Activated CD4-positive, alpha-beta T cell treated with anti-CD3 and anti-CD28 coated beads for 24 hours (primary cell): ENCODE results near the gene SMIM5.

ENCODE experiments used
- DNase-seq, 2 donors: peaks; one replicate each; pipeline ENCODE4 v3.0.0-alpha.2; 2020; ENCODE audit warnings: low read depth in 2 of 2

Gene SMIM5

DNA sequence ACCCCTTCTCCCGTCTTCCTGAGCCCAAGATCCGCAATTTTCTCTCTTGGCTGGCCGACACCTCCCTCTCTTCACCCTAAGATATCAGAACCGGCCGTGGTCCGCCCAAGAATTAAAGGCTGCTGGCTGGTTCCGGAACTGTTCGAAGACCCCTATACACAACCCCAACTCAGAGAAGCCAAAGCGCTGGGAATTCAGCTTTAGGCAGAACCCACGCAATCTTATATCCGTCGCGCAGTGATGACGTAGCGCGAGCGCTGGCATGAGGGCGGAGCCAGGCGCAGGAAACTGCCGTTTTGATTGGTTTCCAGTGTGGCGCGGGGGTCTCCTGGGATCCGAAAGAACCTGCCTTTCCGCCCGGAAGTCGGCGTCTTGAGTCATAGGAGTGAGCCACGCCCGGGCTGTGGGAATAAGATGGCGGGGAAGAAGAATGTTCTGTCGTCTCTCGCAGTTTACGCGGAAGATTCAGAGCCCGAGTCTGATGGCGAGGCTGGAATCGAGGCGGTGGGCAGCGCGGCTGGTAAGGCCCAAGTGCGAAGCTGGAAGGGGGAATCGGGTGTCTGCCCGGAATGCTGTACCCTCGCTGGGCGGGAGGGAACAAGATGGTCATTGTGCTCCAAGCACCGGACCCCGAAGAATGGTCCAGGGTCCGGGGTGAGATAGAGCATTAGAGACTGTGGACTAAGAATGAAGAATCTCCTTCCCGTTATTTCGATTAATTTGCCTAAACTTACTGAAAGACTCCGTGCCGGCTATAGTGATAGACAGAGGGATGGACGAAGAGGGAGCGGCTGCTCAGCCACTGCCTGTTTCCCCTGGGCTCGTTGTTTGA, 33.9 kb downstream of the SMIM5 start, which contains the start of the genes RECQL5 and SAP30BP:
Gene RECQL5 (minus strand): TSS at position 196 of the 832 bp plus-strand sequence. CDS start 597 bp downstream, outside the sequence.
Gene SAP30BP (plus strand): TSS at position 380 of the 832 bp plus-strand sequence. CDS start 35 bp downstream, at position 415.
- peak; percentile 95 to 96 for DNase-seq

DNA sequence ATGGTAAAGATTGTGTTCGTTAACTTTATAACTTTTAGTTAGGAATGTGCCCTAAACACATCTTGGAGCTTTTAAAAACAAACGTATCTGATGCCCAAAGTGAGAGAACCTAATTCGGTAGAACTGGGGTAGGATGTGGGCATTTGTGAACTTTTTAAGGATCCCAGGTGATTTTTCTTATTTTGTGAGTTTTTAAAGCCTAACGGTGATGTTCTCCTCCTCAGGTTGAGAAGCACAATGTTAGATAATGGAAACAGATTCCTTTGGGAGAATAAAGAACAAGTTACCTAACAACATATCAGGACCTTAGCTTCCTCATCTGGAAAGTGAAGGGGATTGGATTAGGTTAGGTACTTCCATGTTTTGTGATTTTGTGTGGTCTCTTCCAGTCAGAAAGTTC, 34.6 kb downstream of the SMIM5 start:
- DNase-seq: no peak

DNA sequence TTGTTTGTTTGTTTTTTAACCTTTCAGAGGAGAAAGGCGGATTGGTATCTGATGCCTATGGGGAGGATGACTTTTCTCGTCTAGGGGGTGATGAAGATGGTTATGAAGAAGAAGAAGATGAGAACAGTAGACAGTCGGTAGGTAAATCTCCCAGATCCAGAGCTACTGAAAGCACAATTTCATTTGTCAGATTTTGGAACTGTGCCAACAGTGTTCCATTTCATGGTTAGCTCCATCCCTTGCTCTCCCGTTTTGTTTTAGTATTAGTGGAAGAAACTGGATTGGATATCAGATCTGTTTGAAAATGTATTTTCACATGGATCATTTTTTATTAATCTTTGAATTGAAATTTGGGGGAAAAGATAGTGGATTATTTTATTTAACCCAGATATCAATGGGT, 35.3 kb downstream of the SMIM5 start:
- DNase-seq: no peak

DNA sequence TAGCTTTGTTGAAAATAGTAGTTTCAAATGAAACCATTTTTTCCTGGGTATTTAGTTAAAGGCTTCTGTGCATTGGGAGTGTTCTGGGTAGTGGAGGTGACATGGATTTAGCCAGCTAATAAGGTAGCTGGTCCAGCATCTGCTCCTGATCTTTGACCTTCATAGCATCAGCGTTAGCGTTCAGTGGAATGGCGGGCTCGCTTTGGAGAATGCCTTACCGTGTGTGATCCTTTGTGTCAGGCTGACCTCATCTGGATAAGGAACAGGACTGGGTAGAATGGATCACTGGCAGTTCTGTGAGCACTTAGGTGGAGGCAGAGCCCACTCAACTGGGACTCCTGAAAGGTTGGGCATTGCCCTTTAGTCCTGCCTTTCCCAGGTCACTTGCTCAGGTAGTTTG, 37.6 kb downstream of the SMIM5 start:
- no peak for DNase-seq

DNA sequence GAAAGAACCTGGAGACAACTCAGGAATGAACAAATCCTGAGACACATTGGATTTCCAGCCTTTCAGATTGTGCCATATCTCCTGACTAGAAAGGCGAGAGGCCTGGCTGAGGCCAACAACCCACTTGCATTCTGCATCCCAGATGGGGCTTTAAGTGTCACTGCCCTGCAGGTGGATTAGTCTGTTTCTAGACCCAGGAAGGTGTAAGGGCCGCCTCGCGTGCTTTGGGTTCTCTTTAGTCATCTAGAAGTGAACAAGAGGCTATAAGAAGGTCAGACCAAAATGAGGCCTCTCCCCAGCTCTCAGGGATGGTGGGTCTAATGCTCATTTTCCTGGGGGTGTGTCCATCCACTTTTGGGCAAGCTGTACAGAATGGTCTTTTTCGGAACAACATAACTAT, 38.8 kb downstream of the SMIM5 start:
- DNase-seq: no peak

DNA sequence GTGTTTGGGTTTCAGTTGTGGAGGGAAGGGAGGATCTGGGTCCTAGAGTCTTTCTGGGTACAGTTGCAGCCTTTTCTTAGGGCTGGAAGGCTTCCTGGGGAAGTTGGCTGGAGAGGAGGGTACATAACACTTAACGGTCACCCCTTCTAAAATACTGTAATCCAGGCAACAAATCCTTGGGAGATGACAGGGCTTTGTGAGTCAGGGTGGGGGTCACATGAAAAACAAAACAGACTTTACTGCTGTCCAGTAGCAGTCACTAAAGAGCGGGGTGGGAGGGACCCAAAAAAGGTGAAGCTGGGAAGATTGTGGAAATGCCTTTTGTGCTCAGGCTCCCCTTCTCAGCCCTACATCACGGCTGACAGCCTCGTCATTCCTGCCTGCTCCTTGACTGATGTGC, 40.3 kb downstream of the SMIM5 start:
- no peak for DNase-seq

DNA sequence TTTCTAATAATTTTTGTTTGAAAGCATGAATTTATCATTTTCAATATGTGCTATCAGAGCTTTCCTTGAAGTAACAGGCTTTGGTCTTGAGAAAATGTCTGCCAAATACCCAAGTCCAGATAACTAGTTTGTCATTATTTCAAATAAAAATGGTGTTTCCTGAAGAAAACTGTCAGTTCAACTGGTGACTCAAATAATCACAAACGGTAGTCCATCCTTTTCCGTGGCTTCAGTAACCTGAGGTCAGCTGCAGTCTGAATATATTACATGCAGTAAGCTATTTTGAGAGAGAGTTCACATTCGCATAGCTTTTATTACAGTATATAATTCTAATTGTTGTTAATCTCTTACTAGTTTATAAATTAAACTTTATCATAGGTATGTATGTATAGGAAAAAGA, 43.2 kb downstream of the SMIM5 start:
- no peak for DNase-seq

DNA sequence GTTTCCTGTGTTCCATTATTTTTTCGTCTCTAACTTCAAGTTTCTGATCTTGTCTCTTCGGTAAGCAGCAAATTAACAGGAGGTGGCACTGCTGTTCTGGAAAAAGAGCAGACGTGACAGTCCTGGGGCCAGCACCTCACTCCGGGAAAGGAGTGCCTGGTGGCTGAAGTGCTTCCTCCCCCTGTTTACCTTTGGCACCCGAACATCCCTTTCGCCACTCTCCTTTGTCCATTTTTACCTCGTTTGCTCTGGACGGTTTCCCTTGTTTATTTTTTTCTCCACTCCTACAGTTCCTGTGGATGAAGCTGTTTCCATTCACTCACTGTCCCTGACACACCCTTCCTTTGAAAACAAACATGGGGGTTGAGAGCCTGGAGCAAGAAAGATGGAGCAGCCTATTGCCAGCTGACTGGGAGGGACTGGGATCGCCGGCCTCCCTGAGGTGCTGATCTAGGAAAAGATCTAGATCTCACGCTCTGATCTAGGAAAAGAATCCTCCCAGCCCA, 46.5 kb downstream of the SMIM5 start:
- DNase-seq: no peak

DNA sequence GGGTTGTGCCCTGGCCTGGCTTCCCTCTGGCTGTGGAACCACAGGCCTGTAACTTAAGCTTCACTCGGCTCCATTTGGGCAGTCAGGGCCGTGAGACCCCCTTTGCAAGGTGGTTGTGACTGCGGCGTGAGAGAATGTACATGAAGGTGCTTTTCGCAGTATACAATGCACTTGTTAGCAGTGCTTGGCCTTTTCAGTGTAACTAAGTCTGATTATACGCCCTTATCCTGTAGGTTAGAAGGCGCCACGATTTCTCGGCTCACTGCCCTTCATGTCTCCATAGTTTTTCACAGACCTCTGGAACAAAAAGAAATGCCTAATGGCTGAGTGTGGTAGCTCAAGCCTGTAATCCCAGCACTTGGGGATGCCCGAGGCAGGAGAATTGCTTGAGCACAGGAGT, 47.2 kb downstream of the SMIM5 start:
- no peak for DNase-seq

DNA sequence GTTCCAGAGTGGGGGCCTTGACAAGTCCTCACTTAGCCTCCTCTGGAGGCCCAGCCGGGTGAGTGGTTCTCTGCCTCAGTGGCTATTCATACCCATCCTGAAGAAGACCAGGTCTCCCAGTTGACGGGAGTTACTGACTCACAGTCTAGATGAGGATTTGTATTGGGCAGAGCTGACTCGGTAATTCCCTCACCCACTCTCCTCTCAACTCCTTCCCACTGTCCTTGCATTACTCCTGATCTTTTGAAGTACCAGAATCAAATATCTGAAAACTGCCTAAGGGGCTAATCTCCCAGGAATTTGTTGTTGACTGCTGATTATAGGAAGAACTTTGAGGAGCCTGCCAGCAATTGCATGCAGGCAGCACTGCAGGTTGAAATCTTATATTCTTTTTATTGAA, 48.1 kb downstream of the SMIM5 start:
- no peak for DNase-seq

DNA sequence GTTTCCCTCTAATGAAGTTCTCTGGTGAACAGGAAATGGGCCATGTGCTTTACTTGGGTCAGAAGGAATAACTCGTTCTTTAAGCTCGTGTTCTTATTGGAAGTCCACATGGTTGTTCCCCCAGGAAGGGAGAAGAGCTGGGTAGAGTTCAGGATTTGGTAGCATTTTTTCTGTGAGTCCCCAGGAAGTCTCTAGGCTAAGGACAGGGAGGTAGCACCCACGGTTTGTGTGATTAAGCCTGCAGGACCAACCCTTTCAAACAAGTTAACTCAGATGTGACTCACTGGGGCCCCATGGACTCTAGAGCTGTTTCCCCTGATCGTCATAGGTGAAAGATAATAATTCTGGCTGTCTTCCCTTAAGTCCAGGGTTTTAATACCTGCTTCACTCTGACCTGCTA, 50.3 kb downstream of the SMIM5 start:
- DNase-seq: no peak

DNA sequence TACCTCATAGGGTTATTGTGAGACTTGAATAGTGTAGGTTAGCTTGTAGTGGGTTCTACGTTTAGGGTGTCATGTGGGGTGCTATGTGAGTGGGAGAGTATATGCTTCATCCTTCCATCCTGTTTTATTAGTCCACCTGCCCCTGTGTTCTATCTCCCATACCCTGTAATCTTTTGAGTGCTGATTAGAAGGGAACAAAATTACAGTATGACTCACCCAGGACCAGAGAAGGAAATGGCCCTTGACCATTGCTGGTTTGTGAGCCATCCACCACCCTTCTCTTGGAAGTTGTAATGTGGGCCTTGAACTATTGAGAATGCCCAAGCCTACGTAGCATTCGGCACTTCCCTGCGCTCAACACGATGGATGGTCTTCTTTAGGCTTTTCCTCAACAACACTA, 51.0 kb downstream of the SMIM5 start:
- no peak for DNase-seq

DNA sequence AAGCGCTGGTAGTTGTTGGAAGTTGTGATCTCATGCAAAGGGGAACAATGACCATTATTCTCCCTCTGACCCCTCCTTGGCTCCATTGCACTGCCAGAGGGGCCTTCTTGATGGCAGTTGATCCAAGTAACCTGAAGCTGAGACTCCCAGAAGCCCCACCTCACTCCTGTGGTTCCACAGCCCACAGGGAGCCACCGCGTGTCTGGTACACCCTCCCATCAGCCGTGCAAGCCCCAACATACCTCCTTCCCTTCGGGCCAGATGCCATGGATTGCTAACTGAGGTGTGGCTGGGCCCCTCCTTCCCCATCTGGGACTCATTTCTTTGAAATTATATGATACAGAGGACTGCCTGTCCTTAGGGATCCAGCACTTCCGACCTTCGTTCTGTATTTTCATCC, 51.7 kb downstream of the SMIM5 start:
- DNase-seq: no peak

DNA sequence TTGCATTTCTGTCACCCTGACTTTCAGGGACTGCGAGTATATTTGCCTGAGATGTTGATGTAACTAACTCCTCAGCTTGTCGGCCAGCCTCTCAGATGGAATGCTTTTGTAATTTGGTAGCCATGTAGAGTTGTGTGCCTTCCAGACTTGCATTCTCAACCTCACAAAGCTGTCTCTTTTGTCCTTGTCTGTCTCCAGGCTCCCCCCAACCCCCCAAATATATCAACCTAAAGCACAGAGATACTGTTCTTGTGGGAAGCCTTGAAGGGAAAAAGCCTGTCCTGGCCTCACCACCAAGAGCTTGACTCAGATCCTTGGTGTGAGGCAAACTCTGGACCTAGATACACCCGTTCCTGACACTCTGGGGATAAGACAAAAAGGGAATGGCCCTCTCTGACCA, 52.3 kb downstream of the SMIM5 start:
- no peak for DNase-seq

DNA sequence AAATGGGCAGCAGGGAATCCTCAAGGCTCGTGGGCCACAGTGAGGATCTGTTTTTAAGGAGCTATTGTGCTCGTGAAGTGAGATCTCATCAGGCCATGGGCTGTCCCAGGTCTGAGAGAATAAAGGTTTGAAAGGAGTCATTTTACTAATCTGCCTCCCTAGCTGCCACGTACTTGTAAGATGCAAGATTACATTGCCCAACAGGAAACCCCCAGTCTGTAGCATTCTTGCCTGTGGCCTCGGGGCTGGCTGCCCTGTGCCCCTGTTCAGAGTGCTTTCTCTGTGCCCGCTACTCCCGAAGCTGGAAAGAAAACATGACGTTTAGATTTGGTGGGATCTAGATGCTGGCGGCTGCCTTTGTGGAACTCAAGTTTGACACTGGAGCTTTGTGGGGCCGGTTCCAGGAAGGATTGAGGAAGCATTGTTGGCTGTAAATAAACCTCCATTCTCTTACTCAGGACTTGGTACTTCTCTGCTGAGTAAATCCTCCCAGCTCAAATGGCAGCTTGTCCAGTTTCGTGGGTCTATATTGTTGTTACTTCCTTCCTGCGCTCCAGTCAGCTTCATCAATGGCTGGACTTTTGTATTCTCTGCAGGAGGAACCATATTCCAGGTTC, 55.1 kb downstream of the SMIM5 start:
- no peak for DNase-seq

DNA sequence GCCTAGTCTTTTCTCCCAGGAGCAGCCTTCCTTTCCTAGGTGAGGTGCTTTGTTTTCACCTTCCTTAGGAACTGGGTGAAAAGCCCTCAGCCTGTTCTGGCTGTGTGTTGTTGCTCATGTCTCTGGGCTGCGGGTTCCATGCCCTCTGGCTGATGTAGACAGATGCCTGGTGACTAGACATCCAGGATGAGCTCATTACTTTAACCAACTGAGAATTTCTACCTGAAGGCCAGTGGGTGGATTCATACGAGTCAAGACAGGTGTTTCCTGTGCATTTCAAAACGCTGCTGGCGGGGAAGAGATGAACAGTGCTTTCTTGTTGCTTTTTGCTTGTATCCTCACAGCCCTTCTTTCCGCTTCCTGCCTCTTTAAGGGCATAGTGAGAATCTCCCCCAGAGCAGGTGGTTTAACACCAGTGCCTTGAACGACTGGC, 56.2 kb downstream of the SMIM5 start:
- no peak for DNase-seq
